ENCODE results near the gene EMD. TPM values are rescaled to one million over a fixed set of nuclear protein-coding genes. Genes with fewer than 3 reads are reported as not detected.

EMD gene
- total and polyA plus RNA-seq, 2 of the 13 experiments (the other 11 are each of a cell fraction or from before 2014, with no cell fraction given): 14.5 to 14.9 TPM

GRCh38 chrX:154378799-154379568 lies at the start of gene EMD (continued):
- no peak for TF ChIP-seq PBX2 (CRISPR knock-in tag; IDR thresholded peaks at IDR 0.05)
- TF ChIP-seq NFIC (IDR thresholded peaks at IDR 0.05; ENCODE audit: low read length): no peak
- no peak for TF ChIP-seq ZNF354B (CRISPR knock-in tag; IDR thresholded peaks at IDR 0.05)
- TF ChIP-seq DBP (CRISPR knock-in tag; IDR thresholded peaks at IDR 0.05; ENCODE audit: not compliant biosample characterization): no peak
- no peak for TF ChIP-seq SP140L (CRISPR knock-in tag; IDR thresholded peaks at IDR 0.05; ENCODE audit: borderline replicate concordance)
- TF ChIP-seq SP1 (IDR thresholded peaks at IDR 0.05): peak; percentile 74; the same call in 1 of the 2 replicates
- TF ChIP-seq SP1 (CRISPR knock-in tag; IDR thresholded peaks at IDR 0.05): peak; percentile 59
- TF ChIP-seq RAD51 (IDR thresholded peaks at IDR 0.05; ENCODE audit: borderline replicate concordance): no peak
- TF ChIP-seq ZSCAN20 (CRISPR knock-in tag; IDR thresholded peaks at IDR 0.05; ENCODE audit: borderline replicate concordance): no peak
- 0 out of 2 replicates have a peak, but pooled peaks have one; percentile 76 for TF ChIP-seq E2F1 (CRISPR knock-in tag; IDR thresholded peaks at IDR 0.05)
- TF ChIP-seq KMT2B (CRISPR knock-in tag; IDR thresholded peaks at IDR 0.05): no peak
- TF ChIP-seq MYC (CRISPR knock-in tag; IDR thresholded peaks at IDR 0.05; ENCODE audit: borderline replicate concordance): 0 out of 2 replicates have a peak, but pooled peaks have one; percentile 16
- TF ChIP-seq TEAD3 (CRISPR knock-in tag; optimal IDR thresholded peaks at IDR 0.05; ENCODE audit: borderline replicate concordance): no peak
- TF ChIP-seq SNAI1 (CRISPR knock-in tag; IDR thresholded peaks at IDR 0.05; ENCODE audit: borderline replicate concordance): no peak
- peak; percentile 59; the same call in 1 of the 2 replicates for TF ChIP-seq CSRNP2 (CRISPR knock-in tag; conservative IDR thresholded peaks at IDR 0.05; ENCODE audit: low read depth)
- no peak for TF ChIP-seq ZNF317 (CRISPR knock-in tag; IDR thresholded peaks at IDR 0.05)
- TF ChIP-seq FOXM1 (CRISPR knock-in tag; IDR thresholded peaks at IDR 0.05): no peak
- TF ChIP-seq MTA1 (CRISPR knock-in tag; IDR thresholded peaks at IDR 0.05; ENCODE audit: borderline replicate concordance): no peak
- TF ChIP-seq MTF1 (CRISPR knock-in tag; IDR thresholded peaks at IDR 0.05): no peak
- TF ChIP-seq ZNF281 (CRISPR knock-in tag; IDR thresholded peaks at IDR 0.05; ENCODE audit: borderline replicate concordance): peak; percentile 62; the same call in 1 of the 2 replicates
